GM23248 (cell line): Measurements from ENCODE around the gene FEM1B.

Experiments
- EZH2 ChIP-seq: fragments of 200-600 bp; sonication (generic); IDR thresholded peaks from 2 replicates; pipeline ENCODE4 v1.6.1; 2018; ENCODE audit warnings: antibody characterized with exemption, mild to moderate bottlenecking; ENCODE audit not compliant: insufficient read depth, poor library complexity, severe bottlenecking
- EZH2phosphoT487 ChIP-seq: fragments of 200-600 bp; sonication (generic); IDR thresholded peaks from 2 replicates; pipeline ENCODE4 v1.6.1; 2018; ENCODE audit warnings: antibody characterized with exemption, moderate library complexity, mild to moderate bottlenecking, low read depth; ENCODE audit not compliant: insufficient read depth

DNA sequence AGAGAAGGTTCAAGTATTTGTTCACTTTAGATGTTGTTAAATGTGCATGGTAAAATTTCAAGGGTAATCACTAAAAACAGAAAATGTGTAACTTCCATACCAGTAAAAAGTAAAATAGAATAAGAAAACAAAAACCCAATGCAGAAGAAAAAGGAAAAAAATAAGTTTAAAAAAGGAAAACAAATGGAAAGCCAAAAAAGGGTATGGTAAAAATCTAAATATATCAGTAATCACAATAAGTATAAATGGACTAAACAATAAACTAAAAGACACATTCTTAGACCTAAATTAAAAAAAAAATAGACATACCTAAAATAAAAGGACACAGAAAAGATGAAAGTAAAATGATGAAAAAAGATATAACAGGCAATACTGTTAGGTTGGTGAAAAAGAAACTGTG is 38.5 kb upstream of the FEM1B start:
- TF ChIP-seq EZH2, result no peak
- no peak for TF ChIP-seq EZH2phosphoT487
